K562 (cell line): Measurements from ENCODE around the gene TMCC2. TPM values are rescaled to one million over a fixed set of nuclear protein-coding genes. Genes with fewer than 3 reads are reported as not detected.

Experiments used
- ATF7 ChIP-seq: fragments of 450-650 bp; IDR thresholded peaks from 2 replicates; pipeline ENCODE4 v1.7.1; 2014; ENCODE audit warnings: mild to moderate bottlenecking, moderate library complexity
- FIP1L1 ChIP-seq: fragments of 200-400 bp; formaldehyde crosslinking; IDR thresholded peaks from 2 replicates; pipeline ENCODE4 v1.6.1; 2018; ENCODE audit warnings: mild to moderate bottlenecking, low read depth, low read length; ENCODE audit not compliant: poor library complexity, severe bottlenecking
- MAFG ChIP-seq: fragments of 450-650 bp; conservative IDR thresholded peaks from 2 replicates; pipeline ENCODE4 v1.6.1; 2016; ENCODE audit warnings: missing genetic modification characterization, missing compliant biosample characterization
- NR2C1 ChIP-seq, 2 experiments: fragments of 450-650 bp; IDR thresholded peaks; 2 replicates each; pipeline ENCODE4 v1.6.1; 2017; ENCODE audit warnings: mild to moderate bottlenecking in 2 of 2, antibody characterized with exemption in 1 of 2, inconsistent platforms in 1 of 2, missing compliant biosample characterization in 1 of 2, missing genetic modification characterization in 1 of 2
- PURB ChIP-seq: sonication (generic); formaldehyde crosslinking; IDR thresholded peaks from 2 replicates; pipeline ENCODE4 v1.9.0; 2021; ENCODE audit warnings: low read depth, mild to moderate bottlenecking, missing genetic modification reagents
- SAFB ChIP-seq: fragments of 200-400 bp; formaldehyde crosslinking; IDR thresholded peaks from 2 replicates; pipeline ENCODE4 v1.6.1; 2017; ENCODE audit warnings: low read depth, low read length, borderline replicate concordance
- SREBF1 ChIP-seq: fragments of 150-350 bp; IDR thresholded peaks from 2 replicates; pipeline ENCODE4 v1.6.1; 2014; ENCODE audit warnings: antibody characterized with exemption, low read depth, low read length, borderline replicate concordance
- SRF ChIP-seq, 2 experiments: fragments of 250-450, 450-650 bp in 1 of 2; sonication (Bioruptor Pico) in 1 of 2; sonication (generic) in 1 of 2; formaldehyde crosslinking; IDR thresholded peaks; 2 replicates each; pipeline versions ENCODE4 v1.5.0 to v1.5.1; 2020 to 2022; ENCODE audit warnings: mild to moderate bottlenecking in 1 of 2, missing genetic modification reagents in 1 of 2
- SRSF9 ChIP-seq: fragments of 200-400 bp; formaldehyde crosslinking; IDR thresholded peaks from 2 replicates; pipeline ENCODE4 v1.6.1; 2017; ENCODE audit warnings: low read depth, low read length, borderline replicate concordance
- ZBTB17 ChIP-seq: fragments of 450-650 bp; formaldehyde crosslinking; IDR thresholded peaks from 2 replicates; pipeline ENCODE4 v1.4.0; 2020; ENCODE audit warnings: mild to moderate bottlenecking
- ZKSCAN3 ChIP-seq: fragments of 250-450 bp; sonication (Bioruptor Pico); IDR thresholded peaks from 2 replicates; pipeline ENCODE4 v1.4.0; 2020
- ZNF253 ChIP-seq: fragments of 250-450 bp; sonication (Bioruptor Pico); conservative IDR thresholded peaks from 2 replicates; pipeline ENCODE4 v1.6.1; 2021; ENCODE audit warnings: mild to moderate bottlenecking
- ZNF324 ChIP-seq: fragments of 250-450 bp; sonication (Bioruptor Pico); IDR thresholded peaks from 2 replicates; pipeline ENCODE4 v1.4.0; 2020; ENCODE audit warnings: mild to moderate bottlenecking
- ZNF445 ChIP-seq: fragments of 250-450 bp; sonication (Bioruptor Pico); IDR thresholded peaks from 2 replicates; pipeline ENCODE4 v1.4.0; 2020; ENCODE audit warnings: low read depth, mild to moderate bottlenecking, moderate library complexity
- polyA plus RNA-seq, 8 experiments: library from polyadenylated mRNA; depleted of rRNA in 4 of 8; stranded (reverse) in 5 of 8; unstranded in 3 of 8; fragments of >200 nt; fragmentation: Nextera tagmentation in 2 of 8; fragmentation: Illumina TruSeq in 1 of 8; extraction: Ambion mirVana in 2 of 8; extraction: Trizol in 1 of 8; gene quantifications; 2 replicates each; pipeline versions ENCODE4 v1.2.1 to v1.2.3, GENCODE V29; 2011 to 2014; ENCODE audit warnings: inconsistent platforms in 1 of 8, missing spikeins in 1 of 8
- total RNA-seq, 7 experiments: library from RNA; depleted of rRNA in 6 of 7; stranded (reverse); fragments of >200 nt in 6 of 7; fragmentation: Illumina TruSeq in 2 of 7; extraction: Trizol in 2 of 7; gene quantifications; 2 replicates each; pipeline versions ENCODE4 v1.2.1 to v1.2.3, GENCODE V29; 2011 to 2021; ENCODE audit warnings: low replicate concordance in 1 of 7
- TF ChIP-seq, protein P1 (sequence below): fragments of 250-450 bp; sonication (Bioruptor Pico); IDR thresholded peaks from 2 replicates; pipeline ENCODE4 v1.5.0; 2022; ENCODE audit warnings: mild to moderate bottlenecking
- TF ChIP-seq, protein P2 (sequence below): fragments of 250-450 bp; sonication (Bioruptor Pico); IDR thresholded peaks from 2 replicates; pipeline ENCODE4 v1.4.0; 2020; ENCODE audit warnings: mild to moderate bottlenecking, moderate library complexity, borderline replicate concordance
- TF ChIP-seq, protein P3 (sequence below), 3 experiments: fragments of 200-800 bp in 1 of 3; fragments of 250-450 bp in 1 of 3; fragments of 450-650 bp in 1 of 3; sonication (Bioruptor Pico) in 1 of 3; sonication (Bioruptor generic) in 1 of 3; formaldehyde crosslinking in 1 of 3; IDR thresholded peaks; 2 replicates each; pipeline versions ENCODE4 v1.6.1 to v1.8.0; 2016 to 2022; ENCODE audit warnings: mild to moderate bottlenecking in 2 of 3, missing genetic modification characterization in 2 of 3, missing compliant biosample characterization in 1 of 3, moderate library complexity in 1 of 3

Gene TMCC2
- total and polyA plus RNA-seq, 9 of the 15 experiments (the other 6 are each of a cell fraction or from before 2014, with no cell fraction given): 0.06 to 1.8 (median 0.98) TPM

DNA sequence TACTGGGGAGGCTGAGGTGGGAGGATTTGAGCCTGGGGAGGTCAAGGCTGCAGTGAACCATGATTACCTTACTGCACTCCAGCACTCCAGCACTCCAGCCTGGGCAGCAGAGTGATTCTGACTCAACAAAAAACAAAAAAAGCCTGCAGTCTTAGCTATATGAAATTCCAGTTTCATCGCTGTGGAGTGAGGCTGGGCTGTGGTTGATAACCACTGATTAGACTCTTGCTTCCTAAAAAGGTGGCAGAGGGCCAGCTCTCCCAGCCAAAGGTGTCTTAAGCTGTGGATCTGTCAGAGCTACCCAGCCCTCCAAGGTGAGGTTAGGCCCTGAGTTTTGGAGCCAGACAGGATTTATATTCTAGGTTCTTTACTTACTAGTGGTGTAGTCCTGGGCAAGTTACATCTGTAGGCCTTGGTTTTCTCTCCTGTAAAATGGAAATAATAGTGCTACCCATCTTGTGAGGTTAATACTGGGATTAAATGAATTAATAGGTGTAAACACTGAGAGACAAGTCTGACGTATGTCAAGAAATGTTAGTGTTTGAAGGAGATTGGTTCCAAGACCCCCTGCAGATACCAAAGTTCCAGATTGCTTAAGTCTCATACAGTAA lies 35.9 kb downstream of the TMCC2 start (continued):
- TF ChIP-seq SRF (CRISPR knock-in tag; IDR thresholded peaks at IDR 0.05) (peak in 1 of 2 experiments; percentile 52; a peak in 1 of 4 replicates), ATF7 (no peak), ZBTB17 (CRISPR knock-in tag) (no peak), ZNF445 (CRISPR knock-in tag) (no peak), ZKSCAN3 (CRISPR knock-in tag) (no peak), FIP1L1 (no peak), ZNF324 (CRISPR knock-in tag) (no peak), SRSF9 (no peak), SREBF1 (no peak), NR2C1 (IDR thresholded peaks at IDR 0.05) (no peak), NR2C1 (tag; IDR thresholded peaks at IDR 0.05) (no peak), ZNF253 (no peak), MAFG (tag) (peak; percentile 70), PURB (CRISPR knock-in tag) (no peak), SAFB (no peak)
- TF ChIP-seq, protein P1, sequence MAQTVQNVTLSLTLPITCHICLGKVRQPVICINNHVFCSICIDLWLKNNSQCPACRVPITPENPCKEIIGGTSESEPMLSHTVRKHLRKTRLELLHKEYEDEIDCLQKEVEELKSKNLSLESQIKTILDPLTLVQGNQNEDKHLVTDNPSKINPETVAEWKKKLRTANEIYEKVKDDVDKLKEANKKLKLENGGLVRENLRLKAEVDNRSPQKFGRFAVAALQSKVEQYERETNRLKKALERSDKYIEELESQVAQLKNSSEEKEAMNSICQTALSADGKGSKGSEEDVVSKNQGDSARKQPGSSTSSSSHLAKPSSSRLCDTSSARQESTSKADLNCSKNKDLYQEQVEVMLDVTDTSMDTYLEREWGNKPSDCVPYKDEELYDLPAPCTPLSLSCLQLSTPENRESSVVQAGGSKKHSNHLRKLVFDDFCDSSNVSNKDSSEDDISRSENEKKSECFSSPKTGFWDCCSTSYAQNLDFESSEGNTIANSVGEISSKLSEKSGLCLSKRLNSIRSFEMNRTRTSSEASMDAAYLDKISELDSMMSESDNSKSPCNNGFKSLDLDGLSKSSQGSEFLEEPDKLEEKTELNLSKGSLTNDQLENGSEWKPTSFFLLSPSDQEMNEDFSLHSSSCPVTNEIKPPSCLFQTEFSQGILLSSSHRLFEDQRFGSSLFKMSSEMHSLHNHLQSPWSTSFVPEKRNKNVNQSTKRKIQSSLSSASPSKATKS (CRISPR knock-in tag): no peak
- TF ChIP-seq, protein P2, sequence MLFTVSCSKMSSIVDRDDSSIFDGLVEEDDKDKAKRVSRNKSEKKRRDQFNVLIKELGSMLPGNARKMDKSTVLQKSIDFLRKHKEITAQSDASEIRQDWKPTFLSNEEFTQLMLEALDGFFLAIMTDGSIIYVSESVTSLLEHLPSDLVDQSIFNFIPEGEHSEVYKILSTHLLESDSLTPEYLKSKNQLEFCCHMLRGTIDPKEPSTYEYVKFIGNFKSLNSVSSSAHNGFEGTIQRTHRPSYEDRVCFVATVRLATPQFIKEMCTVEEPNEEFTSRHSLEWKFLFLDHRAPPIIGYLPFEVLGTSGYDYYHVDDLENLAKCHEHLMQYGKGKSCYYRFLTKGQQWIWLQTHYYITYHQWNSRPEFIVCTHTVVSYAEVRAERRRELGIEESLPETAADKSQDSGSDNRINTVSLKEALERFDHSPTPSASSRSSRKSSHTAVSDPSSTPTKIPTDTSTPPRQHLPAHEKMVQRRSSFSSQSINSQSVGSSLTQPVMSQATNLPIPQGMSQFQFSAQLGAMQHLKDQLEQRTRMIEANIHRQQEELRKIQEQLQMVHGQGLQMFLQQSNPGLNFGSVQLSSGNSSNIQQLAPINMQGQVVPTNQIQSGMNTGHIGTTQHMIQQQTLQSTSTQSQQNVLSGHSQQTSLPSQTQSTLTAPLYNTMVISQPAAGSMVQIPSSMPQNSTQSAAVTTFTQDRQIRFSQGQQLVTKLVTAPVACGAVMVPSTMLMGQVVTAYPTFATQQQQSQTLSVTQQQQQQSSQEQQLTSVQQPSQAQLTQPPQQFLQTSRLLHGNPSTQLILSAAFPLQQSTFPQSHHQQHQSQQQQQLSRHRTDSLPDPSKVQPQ (CRISPR knock-in tag): 0 out of 2 replicates have a peak, but pooled peaks have one; percentile 26
- TF ChIP-seq, protein P3, sequence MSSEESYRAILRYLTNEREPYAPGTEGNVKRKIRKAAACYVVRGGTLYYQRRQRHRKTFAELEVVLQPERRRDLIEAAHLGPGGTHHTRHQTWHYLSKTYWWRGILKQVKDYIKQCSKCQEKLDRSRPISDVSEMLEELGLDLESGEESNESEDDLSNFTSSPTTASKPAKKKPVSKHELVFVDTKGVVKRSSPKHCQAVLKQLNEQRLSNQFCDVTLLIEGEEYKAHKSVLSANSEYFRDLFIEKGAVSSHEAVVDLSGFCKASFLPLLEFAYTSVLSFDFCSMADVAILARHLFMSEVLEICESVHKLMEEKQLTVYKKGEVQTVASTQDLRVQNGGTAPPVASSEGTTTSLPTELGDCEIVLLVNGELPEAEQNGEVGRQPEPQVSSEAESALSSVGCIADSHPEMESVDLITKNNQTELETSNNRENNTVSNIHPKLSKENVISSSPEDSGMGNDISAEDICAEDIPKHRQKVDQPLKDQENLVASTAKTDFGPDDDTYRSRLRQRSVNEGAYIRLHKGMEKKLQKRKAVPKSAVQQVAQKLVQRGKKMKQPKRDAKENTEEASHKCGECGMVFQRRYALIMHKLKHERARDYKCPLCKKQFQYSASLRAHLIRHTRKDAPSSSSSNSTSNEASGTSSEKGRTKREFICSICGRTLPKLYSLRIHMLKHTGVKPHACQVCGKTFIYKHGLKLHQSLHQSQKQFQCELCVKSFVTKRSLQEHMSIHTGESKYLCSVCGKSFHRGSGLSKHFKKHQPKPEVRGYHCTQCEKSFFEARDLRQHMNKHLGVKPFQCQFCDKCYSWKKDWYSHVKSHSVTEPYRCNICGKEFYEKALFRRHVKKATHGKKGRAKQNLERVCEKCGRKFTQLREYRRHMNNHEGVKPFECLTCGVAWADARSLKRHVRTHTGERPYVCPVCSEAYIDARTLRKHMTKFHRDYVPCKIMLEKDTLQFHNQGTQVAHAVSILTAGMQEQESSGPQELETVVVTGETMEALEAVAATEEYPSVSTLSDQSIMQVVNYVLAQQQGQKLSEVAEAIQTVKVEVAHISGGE (CRISPR knock-in tag; IDR thresholded peaks at IDR 0.05): peak in 1 of 3 experiments; percentile 49; a peak in 1 of 6 replicates
